HG03565 (cell line): ENCODE measurements around the gene TANC1.

ENCODE experiments used
- ATAC-seq: cut with Tn5 transposase; IDR thresholded peaks from one replicate; pipeline ENCODE4 v1.9.1; 2021; ENCODE audit warnings: mild to moderate bottlenecking, moderate library complexity; ENCODE audit not compliant: unreplicated experiment

TANC1 gene

GRCh38 chr2:159211447-159212396, 243.3 kb downstream of the TANC1 start:
- no peak for ATAC-seq

GRCh38 chr2:159213296-159213695, 244.9 kb downstream of the TANC1 start:
- ATAC-seq, result no peak

GRCh38 chr2:159214325-159214865, 246.0 kb downstream of the TANC1 start:
- ATAC-seq, result no peak

DNA sequence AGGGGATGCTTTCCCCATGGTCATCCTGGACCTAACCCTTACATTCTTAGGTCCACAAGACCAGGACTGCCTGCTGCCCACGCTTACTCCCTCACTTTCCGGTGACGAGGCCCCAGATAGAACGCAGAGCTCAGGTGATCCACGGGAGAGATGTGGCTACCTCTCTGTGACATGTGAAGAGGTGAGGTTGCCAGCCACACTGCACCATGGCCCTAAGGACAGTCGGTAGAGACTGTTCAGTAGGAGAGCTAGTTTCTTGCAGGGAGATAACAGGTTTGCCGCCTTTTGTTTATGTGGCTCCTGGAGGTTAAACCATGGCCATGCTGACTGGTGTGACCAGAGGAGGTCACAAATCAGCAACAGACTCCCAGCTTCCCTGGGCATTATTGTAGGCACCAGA, 246.7 kb downstream of the TANC1 start:
- no peak for ATAC-seq

DNA sequence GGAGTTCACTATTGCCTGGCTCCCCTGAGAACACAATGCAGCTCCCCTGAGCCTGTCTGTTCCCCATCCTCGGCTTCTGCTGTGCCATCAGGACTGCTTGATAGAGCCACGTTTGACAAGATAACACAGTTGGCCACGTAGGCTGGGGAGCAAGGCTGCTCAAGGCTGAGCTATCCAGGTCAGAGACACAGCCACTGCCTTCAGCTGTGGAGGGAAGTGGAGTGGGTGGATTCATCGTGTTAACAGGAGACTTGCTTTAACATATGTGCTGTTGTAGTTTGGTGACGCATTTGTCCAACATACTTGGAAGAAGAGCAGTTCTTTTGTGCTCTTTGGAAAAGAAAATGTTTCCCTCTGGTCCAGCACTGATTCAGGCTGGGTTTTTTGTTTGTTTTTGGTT, 249.2 kb downstream of the TANC1 start:
- ATAC-seq, result no peak

GRCh38 chr2:159218389-159218788, 249.9 kb downstream of the TANC1 start:
- ATAC-seq, result no peak

- ATAC-seq, result no peak
These were observed 251.1 kb downstream of the TANC1 start for GRCh38 chr2:159219394-159219998.

GRCh38 chr2:159224061-159224813, 255.8 kb downstream of the TANC1 start:
- ATAC-seq, result no peak

DNA sequence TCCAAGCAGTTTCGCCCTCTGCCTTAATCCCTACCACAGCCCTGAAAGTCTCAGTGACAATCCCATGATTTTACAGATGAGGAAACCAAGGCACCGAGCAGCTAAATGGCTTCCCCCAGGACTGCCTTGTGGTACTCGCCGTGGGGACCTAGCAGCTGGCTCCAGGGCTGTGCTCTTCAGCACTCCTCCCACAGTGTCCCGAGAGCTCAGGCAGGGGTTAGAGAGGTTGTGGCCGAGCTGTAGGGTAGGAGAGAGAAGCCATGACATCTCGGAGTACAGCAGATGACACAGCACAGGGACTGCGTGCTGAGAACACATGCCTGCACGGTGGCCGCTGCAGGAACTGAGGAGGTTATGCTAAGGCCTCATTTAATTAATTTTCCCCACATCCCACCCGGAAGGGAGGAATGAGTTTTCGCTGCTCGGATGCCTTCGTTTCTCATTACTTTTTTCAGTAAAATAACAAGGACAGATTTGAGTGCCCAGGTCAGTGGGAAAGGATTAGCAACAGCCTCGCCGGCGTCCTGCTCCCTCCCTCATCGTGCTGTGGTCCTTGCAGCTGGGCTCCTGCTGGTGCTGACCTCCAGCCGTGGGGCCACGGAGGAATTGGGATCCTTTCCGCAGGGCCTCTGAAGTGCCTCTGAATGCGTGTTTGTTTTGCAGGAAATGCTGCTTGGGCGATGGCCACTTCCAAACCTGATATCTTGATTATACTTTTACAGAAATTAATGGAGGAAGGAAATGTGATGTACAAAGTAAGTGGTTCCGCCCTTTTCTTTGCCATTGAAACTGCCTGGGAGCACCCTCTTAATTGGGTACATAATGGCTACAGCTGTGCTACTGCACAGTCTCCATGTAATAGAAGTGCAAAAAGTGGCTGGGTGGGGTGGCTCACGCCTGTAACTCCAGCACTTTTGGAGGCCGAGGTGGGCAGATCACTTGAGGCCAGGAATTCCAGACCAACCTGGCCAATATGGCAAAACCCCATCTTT, 256.9 kb downstream of the TANC1 start:
- no peak for ATAC-seq

DNA sequence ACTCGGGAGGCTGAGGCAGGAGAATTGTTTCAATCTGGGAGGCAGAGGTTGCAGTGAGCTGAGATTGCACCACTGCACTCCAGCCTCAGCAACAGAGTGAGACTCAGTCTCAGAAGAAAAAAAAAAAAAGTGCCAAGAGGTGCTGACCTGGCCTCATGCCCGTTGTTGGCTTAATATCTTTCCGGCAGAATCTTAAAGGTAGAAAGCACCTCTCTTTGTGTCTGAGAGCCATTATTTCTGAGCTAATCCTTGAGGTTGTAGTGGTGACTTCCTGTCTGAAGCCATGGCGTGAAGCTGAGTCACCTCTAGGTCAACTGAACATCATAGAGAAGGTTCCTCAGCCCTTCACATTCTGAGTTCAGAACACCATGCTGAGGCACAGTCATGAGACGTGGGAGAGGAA, 257.6 kb downstream of the TANC1 start:
- ATAC-seq, result peak; percentile 62

DNA sequence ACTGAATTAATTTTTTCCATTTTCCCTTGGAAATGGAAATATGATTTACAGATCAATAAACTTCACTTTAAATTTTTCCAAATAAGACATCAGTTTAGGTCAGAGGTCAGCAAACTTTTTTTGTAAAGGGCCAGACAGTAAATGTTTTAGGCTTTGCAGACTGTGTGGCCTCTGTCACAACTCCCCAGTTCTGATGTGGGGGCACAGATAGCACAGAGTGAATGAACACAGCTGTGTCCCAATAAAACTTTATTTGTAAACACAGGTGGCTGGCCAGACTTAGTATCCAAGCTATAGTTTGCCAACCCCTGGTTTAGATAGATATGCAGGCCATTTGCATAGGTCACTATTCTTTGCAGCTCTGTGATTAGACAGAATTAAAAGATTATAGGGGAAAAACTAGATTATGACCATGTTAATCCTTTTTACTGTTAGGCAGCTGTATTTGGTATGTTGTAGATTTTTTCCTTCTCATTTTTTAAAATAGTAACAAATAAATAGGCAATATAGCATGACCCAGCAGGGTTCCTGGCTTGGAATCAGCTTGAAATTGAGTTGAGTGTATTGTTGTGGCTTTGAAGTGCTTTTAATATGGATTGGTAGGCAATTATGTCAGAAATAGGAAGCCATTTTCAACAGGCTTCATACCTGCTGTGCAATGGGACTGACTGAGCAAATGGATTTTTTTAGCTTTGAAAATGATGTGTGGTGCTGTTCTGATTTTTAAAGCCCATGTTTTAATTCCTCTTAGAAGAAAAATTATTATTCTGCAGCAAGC, 258.4 kb downstream of the TANC1 start:
- no peak for ATAC-seq

- no peak for ATAC-seq
These were observed 259.0 kb downstream of the TANC1 start for GRCh38 chr2:159227467-159227866.

DNA sequence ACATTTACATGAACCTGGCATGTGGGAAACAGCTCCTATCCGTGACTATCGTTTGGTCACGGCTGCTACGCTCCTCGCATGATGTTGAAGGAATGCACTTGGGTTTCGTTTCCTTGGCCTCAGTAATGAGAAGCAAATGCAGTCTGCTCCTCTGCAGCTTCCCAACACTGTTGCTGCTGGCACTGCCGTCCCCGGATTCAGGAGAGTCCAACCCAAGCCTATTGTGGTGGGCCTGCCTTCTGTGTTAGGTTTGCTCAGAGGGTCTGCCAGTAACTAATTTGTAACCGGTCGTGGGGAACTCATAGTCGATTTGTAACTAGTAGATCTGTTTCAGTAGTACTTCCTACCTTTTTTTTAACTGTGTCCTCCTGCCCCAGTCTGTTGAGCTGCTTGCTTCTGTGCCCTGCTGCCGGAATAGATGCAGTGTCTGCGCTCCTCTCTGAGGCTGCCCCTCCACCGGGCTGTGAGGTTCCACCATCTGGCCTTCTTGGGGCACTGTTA, 259.7 kb downstream of the TANC1 start:
- ATAC-seq, result no peak

- no peak for ATAC-seq
These were observed 261.2 kb downstream of the TANC1 start for GRCh38 chr2:159229476-159230144.

DNA sequence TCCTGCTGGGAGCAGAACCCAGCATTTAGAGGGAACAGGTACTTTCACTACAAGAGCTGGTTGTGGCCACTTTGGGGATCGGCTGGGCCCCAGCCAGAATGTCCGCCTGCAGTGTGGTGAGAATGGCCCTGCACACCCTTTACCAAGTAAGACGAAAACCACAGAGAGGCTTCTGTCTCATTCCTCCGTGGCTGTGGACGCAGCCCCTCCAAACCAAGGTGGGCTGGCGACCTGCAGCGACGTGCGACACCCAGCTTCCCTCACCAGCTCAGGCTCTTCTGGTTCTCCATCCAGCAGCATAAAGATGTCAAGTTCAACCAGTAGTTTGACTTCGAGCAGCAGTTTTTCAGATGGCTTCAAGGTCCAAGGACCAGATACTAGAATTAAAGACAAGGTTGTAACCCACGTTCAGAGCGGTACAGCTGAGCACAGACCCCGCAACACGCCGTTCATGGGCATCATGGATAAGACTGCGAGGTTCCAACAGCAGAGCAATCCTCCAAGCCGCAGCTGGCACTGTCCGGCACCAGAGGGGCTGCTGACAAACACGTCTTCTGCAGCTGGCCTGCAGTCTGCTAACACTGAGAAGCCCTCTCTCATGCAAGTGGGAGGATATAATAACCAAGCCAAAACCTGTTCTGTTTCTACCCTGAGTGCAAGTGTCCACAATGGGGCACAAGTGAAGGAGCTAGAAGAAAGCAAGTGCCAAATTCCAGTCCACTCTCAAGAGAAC, 261.9 kb downstream of the TANC1 start:
- no peak for ATAC-seq

DNA sequence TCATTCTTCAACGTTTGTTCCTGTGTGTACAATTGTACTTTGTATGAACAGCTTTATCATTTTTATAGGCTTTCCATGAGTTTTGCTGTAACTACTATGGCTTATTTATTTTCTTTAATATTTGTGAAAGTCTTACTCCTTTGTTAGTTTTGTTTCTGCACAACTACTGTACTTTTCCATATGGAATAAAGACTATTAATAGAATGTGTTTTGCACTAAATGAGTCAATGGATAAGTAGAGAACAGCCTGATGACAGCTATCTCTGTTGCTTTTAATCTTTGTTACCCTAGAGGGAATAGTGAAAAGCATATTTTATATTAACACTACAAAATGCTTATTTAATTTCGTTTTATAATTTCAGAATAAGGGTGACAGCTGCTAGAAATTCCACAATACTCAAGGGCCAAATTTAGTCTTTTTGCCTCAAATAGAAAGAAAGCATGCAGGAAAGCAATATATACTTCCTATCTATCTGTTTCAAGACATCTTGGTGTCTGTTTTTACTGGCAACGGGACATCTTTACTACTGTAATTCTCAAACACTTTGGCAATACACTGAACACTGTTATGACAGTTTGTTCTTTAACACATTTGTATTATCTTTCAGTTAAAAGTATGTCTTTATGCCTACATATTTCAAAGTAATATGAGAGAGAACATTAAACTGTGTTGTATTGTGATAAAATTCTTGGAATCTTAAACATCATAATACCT, 264.2 kb downstream of the TANC1 start:
- ATAC-seq, result no peak

DNA sequence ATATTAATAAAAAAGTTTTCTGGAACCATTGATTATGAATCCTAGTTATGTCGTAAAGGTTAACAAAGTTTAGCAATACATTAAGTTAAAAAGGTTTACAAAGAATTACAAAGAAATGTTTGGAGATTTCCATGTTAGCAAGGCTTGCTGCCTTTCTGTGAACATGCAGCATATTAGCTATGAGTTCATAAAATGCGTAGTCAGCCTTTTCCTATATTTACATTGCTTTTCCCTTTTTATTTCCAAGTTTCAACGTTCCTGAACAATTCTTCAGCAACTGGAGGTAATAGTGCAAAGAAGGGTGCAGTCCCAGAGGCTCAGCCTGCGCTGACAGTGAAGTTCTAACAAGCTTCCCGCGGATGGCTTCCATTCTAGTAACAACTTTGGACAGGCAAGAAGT, 266.4 kb downstream of the TANC1 start:
- ATAC-seq, result no peak
